ENCODE data around the gene KAZN.

- TF ChIP-seq POLR2A (IDR thresholded peaks at IDR 0.05), result no peak
- TF ChIP-seq, protein P1, sequence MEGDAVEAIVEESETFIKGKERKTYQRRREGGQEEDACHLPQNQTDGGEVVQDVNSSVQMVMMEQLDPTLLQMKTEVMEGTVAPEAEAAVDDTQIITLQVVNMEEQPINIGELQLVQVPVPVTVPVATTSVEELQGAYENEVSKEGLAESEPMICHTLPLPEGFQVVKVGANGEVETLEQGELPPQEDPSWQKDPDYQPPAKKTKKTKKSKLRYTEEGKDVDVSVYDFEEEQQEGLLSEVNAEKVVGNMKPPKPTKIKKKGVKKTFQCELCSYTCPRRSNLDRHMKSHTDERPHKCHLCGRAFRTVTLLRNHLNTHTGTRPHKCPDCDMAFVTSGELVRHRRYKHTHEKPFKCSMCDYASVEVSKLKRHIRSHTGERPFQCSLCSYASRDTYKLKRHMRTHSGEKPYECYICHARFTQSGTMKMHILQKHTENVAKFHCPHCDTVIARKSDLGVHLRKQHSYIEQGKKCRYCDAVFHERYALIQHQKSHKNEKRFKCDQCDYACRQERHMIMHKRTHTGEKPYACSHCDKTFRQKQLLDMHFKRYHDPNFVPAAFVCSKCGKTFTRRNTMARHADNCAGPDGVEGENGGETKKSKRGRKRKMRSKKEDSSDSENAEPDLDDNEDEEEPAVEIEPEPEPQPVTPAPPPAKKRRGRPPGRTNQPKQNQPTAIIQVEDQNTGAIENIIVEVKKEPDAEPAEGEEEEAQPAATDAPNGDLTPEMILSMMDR (IDR thresholded peaks at IDR 0.05), result no peak
Measured at GRCh38 chr1:15017120-15017519, 418.6 kb downstream of the KAZN start.
